K562 (cell line): ENCODE results near the gene ZBTB8A. TPM values are rescaled to one million over a fixed set of nuclear protein-coding genes. Genes with fewer than 3 reads are reported as not detected.

ENCODE experiments used
- CHD2 ChIP-seq: IDR thresholded peaks from 2 replicates; pipeline ENCODE4 v1.6.1; 2011; ENCODE audit warnings: low read depth, low read length
- CLOCK ChIP-seq: fragments of 250-450 bp; sonication (Bioruptor Pico); IDR thresholded peaks from 2 replicates; pipeline ENCODE4 v1.4.0; 2020; ENCODE audit warnings: mild to moderate bottlenecking, moderate library complexity, borderline replicate concordance
- CREBBP ChIP-seq: IDR thresholded peaks from one replicate; pipeline ENCODE4 v1.6.1; 2012; ENCODE audit warnings: low read depth, mild to moderate bottlenecking, control low read depth, inconsistent platforms, low read length
- FOXK1 ChIP-seq: sonication (generic); formaldehyde crosslinking; IDR thresholded peaks from 2 replicates; pipeline ENCODE4 v1.8.0; 2022; ENCODE audit warnings: missing genetic modification reagents, mild to moderate bottlenecking, borderline replicate concordance
- GABPB2 ChIP-seq: fragments of 250-450 bp; sonication (Bioruptor Pico); conservative IDR thresholded peaks from 2 replicates; pipeline ENCODE4 v1.5.1; 2021; ENCODE audit warnings: mild to moderate bottlenecking
- HINFP ChIP-seq: fragments of 450-650 bp; conservative IDR thresholded peaks from 2 replicates; pipeline ENCODE4 v1.6.1; 2016; ENCODE audit warnings: missing genetic modification characterization, low read depth, mild to moderate bottlenecking, control low read depth, missing compliant biosample characterization
- HSF4 ChIP-seq: fragments of 250-450 bp; sonication (Bioruptor Pico); IDR thresholded peaks from 2 replicates; pipeline ENCODE4 v2.1.2; 2022; ENCODE audit warnings: mild to moderate bottlenecking, moderate library complexity, borderline replicate concordance
- KLF10 ChIP-seq: fragments of 250-450 bp; sonication (Bioruptor Pico); IDR thresholded peaks from 2 replicates; pipeline ENCODE4 v1.6.1; 2021; ENCODE audit warnings: matching md5 sums
- KLF6 ChIP-seq: fragments of 250-450 bp; sonication (Bioruptor Pico); IDR thresholded peaks from 2 replicates; pipeline ENCODE4 v1.4.0; 2020; ENCODE audit warnings: mild to moderate bottlenecking, moderate library complexity, borderline replicate concordance
- NELFE ChIP-seq: IDR thresholded peaks from 2 replicates; pipeline ENCODE4 v1.6.1; 2011; ENCODE audit warnings: mild to moderate bottlenecking; ENCODE audit not compliant: insufficient read depth, insufficient read length
- POLR2B ChIP-seq: fragments of 450-650 bp; IDR thresholded peaks from 2 replicates; pipeline ENCODE4 v1.6.1; 2018; ENCODE audit warnings: low read depth; ENCODE audit not compliant: partially characterized antibody
- RBM25 ChIP-seq: fragments of 200-400 bp; formaldehyde crosslinking; IDR thresholded peaks from 2 replicates; pipeline ENCODE4 v1.6.1; 2018; ENCODE audit warnings: low read length, low read depth, moderate library complexity; ENCODE audit not compliant: severe bottlenecking
- SMARCA5 ChIP-seq: fragments of 450-650 bp; IDR thresholded peaks from 2 replicates; pipeline ENCODE4 v1.6.1; 2016
- SMARCC2 ChIP-seq: fragments of 450-650 bp; IDR thresholded peaks from 2 replicates; pipeline ENCODE4 v1.6.1; 2017; ENCODE audit warnings: antibody characterized with exemption, moderate library complexity, mild to moderate bottlenecking, low read depth
- TEAD1 ChIP-seq, 2 experiments: fragments of 450-650 bp in 1 of 2; sonication (generic) in 1 of 2; formaldehyde crosslinking; IDR thresholded peaks; 2 replicates each; pipeline versions ENCODE4 v1.4.0 to v1.8.0; 2020 to 2022; ENCODE audit warnings: mild to moderate bottlenecking in 2 of 2, missing genetic modification reagents in 1 of 2
- USF1 ChIP-seq: sonication (generic); formaldehyde crosslinking; IDR thresholded peaks from 2 replicates; pipeline ENCODE4 v1.9.0; 2022; ENCODE audit warnings: mild to moderate bottlenecking, missing genetic modification reagents
- USF2 ChIP-seq: sonication (generic); formaldehyde crosslinking; IDR thresholded peaks from 2 replicates; pipeline ENCODE4 v1.5.0; 2020; ENCODE audit warnings: missing genetic modification reagents
- ZKSCAN3 ChIP-seq: fragments of 250-450 bp; sonication (Bioruptor Pico); IDR thresholded peaks from 2 replicates; pipeline ENCODE4 v1.4.0; 2020
- ZNF124 ChIP-seq: sonication (generic); formaldehyde crosslinking; IDR thresholded peaks from 2 replicates; pipeline ENCODE4 v1.8.1; 2022; ENCODE audit warnings: missing genetic modification reagents
- ZNF143 ChIP-seq: sonication (generic); formaldehyde crosslinking; IDR thresholded peaks from 2 replicates; pipeline ENCODE4 v1.9.0; 2022; ENCODE audit warnings: mild to moderate bottlenecking, missing genetic modification reagents
- ZNF384 ChIP-seq: IDR thresholded peaks from 2 replicates; pipeline ENCODE4 v1.6.1; 2012; ENCODE audit warnings: low read depth, low read length, improper control_type of control experiment
- ZNF507 ChIP-seq: conservative IDR thresholded peaks from 2 replicates; pipeline ENCODE4 v1.6.1; 2017; ENCODE audit warnings: missing genetic modification characterization, missing compliant biosample characterization
- polyA plus RNA-seq, 8 experiments: library from polyadenylated mRNA; depleted of rRNA in 4 of 8; stranded (reverse) in 5 of 8; unstranded in 3 of 8; fragments of >200 nt; fragmentation: Nextera tagmentation in 2 of 8; fragmentation: Illumina TruSeq in 1 of 8; extraction: Ambion mirVana in 2 of 8; extraction: Trizol in 1 of 8; gene quantifications; 2 replicates each; pipeline versions ENCODE4 v1.2.1 to v1.2.3, GENCODE V29; 2011 to 2014; ENCODE audit warnings: inconsistent platforms in 1 of 8, missing spikeins in 1 of 8
- total RNA-seq, 7 experiments: library from RNA; depleted of rRNA in 6 of 7; stranded (reverse); fragments of >200 nt in 6 of 7; fragmentation: Illumina TruSeq in 2 of 7; extraction: Trizol in 2 of 7; gene quantifications; 2 replicates each; pipeline versions ENCODE4 v1.2.1 to v1.2.3, GENCODE V29; 2011 to 2021; ENCODE audit warnings: low replicate concordance in 1 of 7
- TF ChIP-seq, protein P1 (sequence below): fragments of 450-650 bp; formaldehyde crosslinking; IDR thresholded peaks from 2 replicates; pipeline ENCODE4 v1.4.0; 2020; ENCODE audit warnings: mild to moderate bottlenecking, moderate library complexity

The ZBTB8A gene
- total and polyA plus RNA-seq, 9 of the 15 experiments (the other 6 are each of a cell fraction or from before 2014, with no cell fraction given): 0.01 to 0.64 (median 0.09) TPM

GRCh38 chr1:32541064-32541566 lies 1.9 kb downstream of the ZBTB8A start (continued):
- TF ChIP-seq CREBBP (no peak), ZNF384 (no peak), SMARCA5 (peak; percentile 65; the same call in 1 of the 2 replicates), ZNF143 (CRISPR knock-in tag) (no peak), CHD2 (no peak), TEAD1 (CRISPR knock-in tag; IDR thresholded peaks at IDR 0.05) (no peak), FOXK1 (no peak), NELFE (no peak), CLOCK (no peak), KLF6 (CRISPR knock-in tag) (no peak), ZNF124 (no peak), USF2 (CRISPR knock-in tag) (no peak), HSF4 (CRISPR knock-in tag) (no peak), ZNF507 (tag) (no peak), SMARCC2 (no peak), ZKSCAN3 (CRISPR knock-in tag) (no peak), GABPB2 (no peak), USF1 (no peak), KLF10 (CRISPR knock-in tag) (no peak), HINFP (tag) (no peak), POLR2B (no peak), RBM25 (peak; percentile 90)
- TF ChIP-seq, protein P1, sequence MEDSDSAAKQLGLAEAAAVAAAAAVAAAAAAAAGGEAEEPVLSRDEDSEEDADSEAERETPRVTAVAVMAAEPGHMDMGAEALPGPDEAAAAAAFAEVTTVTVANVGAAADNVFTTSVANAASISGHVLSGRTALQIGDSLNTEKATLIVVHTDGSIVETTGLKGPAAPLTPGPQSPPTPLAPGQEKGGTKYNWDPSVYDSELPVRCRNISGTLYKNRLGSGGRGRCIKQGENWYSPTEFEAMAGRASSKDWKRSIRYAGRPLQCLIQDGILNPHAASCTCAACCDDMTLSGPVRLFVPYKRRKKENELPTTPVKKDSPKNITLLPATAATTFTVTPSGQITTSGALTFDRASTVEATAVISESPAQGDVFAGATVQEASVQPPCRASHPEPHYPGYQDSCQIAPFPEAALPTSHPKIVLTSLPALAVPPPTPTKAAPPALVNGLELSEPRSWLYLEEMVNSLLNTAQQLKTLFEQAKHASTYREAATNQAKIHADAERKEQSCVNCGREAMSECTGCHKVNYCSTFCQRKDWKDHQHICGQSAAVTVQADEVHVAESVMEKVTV (CRISPR knock-in tag): no peak
